Esophagus squamous epithelium (tissue), 4 donors: ENCODE results near the gene PEX13.

ENCODE experiments used
- CTCF ChIP-seq, 6 experiments: fragments of 450-650 bp in 4 of 6; fragments of 200-600 bp in 2 of 6; sonication (generic) in 2 of 6; IDR thresholded peaks; one replicate each; pipeline ENCODE4 v1.5.1; 2016 to 2019; ENCODE audit warnings: antibody characterized with exemption in 6 of 6, mild to moderate bottlenecking in 4 of 6, moderate library complexity in 4 of 6
- POLR2A ChIP-seq, 4 donors: fragments of 450-650 bp; IDR thresholded peaks; one replicate each; pipeline ENCODE4 v1.6.1; 2017; ENCODE audit warnings: antibody characterized with exemption in 4 of 4, mild to moderate bottlenecking in 4 of 4, moderate library complexity in 3 of 4

GRCh38 chr2:60984720-60985119 is 32.8 kb upstream of the PEX13 start:
- TF ChIP-seq POLR2A (IDR thresholded peaks at IDR 0.05) (no peak), CTCF (IDR thresholded peaks at IDR 0.05) (no peak)
